A673 (cell line): ENCODE data around the gene TXNRD2. TPM values are rescaled to one million over a fixed set of nuclear protein-coding genes. Genes with fewer than 3 reads are reported as not detected.
A peak's percentile ranks its signal among the peaks of the same experiment; 100 is the strongest.

Source experiments
- BruUV-seq: library from RNA; stranded (reverse); fragments of 400-500 nt; replicated peaks from 2 replicates; lab custom pipeline; 2021; lab: Mats Ljungman, UMichigan
- CTCF ChIA-PET: fragments of 300-600 bp; sonication (Branson Sonifier 250); formaldehyde crosslinking; loops from one replicate; lab custom pipeline; 2022; ENCODE audit warnings: antibody characterized with exemption; lab: Charles Lee
- POLR2A ChIA-PET: fragments of 300-600 bp; sonication (Branson Sonifier 250); formaldehyde crosslinking; loops from one replicate; lab custom pipeline; 2022; ENCODE audit warnings: antibody characterized with exemption; ENCODE audit not compliant: low non-redundant PET; lab: Charles Lee
- DNase-seq: peaks from one replicate; pipeline ENCODE4 v3.0.0-alpha.2; 2015; ENCODE audit warnings: low spot score
- H3K27ac ChIP-seq: fragments of 200-600 bp; sonication (generic); 2 replicates; pipeline ENCODE4 v1.5.1; 2016; ENCODE audit warnings: mixed run types, low read depth, mild to moderate bottlenecking, mixed read lengths, antibody characterized with exemption, low read length; ENCODE audit not compliant: poor library complexity, severe bottlenecking
- H3K27me3 ChIP-seq: fragments of 200-600 bp; sonication (generic); replicated peaks from 2 replicates; pipeline ENCODE4 v1.6.1; 2017; ENCODE audit warnings: mixed run types, low read depth, mild to moderate bottlenecking, mixed read lengths, antibody characterized with exemption, low read length; ENCODE audit not compliant: insufficient read depth, poor library complexity
- H3K36me3 ChIP-seq: fragments of 200-600 bp; sonication (generic); 2 replicates; pipeline ENCODE4 v1.6.1; 2016; ENCODE audit warnings: mixed run types, mild to moderate bottlenecking, mixed read lengths, antibody characterized with exemption, low read length; ENCODE audit not compliant: insufficient read depth, poor library complexity, severe bottlenecking
- H3K4me1 ChIP-seq: fragments of 200-600 bp; sonication (generic); 2 replicates; pipeline ENCODE4 v1.6.1; 2017; ENCODE audit warnings: mixed run types, mild to moderate bottlenecking, mixed read lengths, antibody characterized with exemption, low read length; ENCODE audit not compliant: insufficient read depth, poor library complexity, severe bottlenecking
- H3K4me3 ChIP-seq: fragments of 200-600 bp; sonication (generic); 2 replicates; pipeline ENCODE4 v1.5.1; 2016; ENCODE audit warnings: low read depth, mixed run types, mild to moderate bottlenecking, mixed read lengths, low read length; ENCODE audit not compliant: poor library complexity, severe bottlenecking
- H3K9me3 ChIP-seq: fragments of 200-600 bp; sonication (generic); 2 replicates; pipeline ENCODE4 v1.6.1; 2016; ENCODE audit warnings: mixed run types, low read depth, mild to moderate bottlenecking, mixed read lengths, antibody characterized with exemption, low read length; ENCODE audit not compliant: poor library complexity, severe bottlenecking
- EZH2 ChIP-seq: fragments of 200-600 bp; sonication (generic); IDR thresholded peaks from 2 replicates; pipeline ENCODE4 v1.6.1; 2017; ENCODE audit warnings: borderline replicate concordance, low read depth, mild to moderate bottlenecking, mixed read lengths, antibody characterized with exemption, low read length; ENCODE audit not compliant: poor library complexity, severe bottlenecking
- intact Hi-C: fragments of 100-400 bp; cut with micrococcal nuclease; formaldehyde crosslinking; loops from one replicate; pipeline ENCODE4 v1.10.0; 2022; ENCODE audit not compliant: unreplicated experiment
- total RNA-seq: library from RNA; stranded (reverse); gene quantifications from 2 replicates; pipeline ENCODE4 v1.2.3, GENCODE V29; 2021
- TF ChIP-seq, protein P1 (sequence below): fragments of 300-800, 200-600 bp; sonication (generic); conservative IDR thresholded peaks from 2 replicates; pipeline ENCODE4 v1.5.1; 2017; ENCODE audit warnings: low read depth, mild to moderate bottlenecking, antibody characterized with exemption, low read length, moderate library complexity, mixed read lengths

Gene TXNRD2
- total RNA-seq, 1 experiment from 2014 or later, result 32.6 TPM

- no peaks in the 10 kb centered on the region for H3K36me3 ChIP-seq
- DNase-seq, result no peak
- H3K27ac ChIP-seq, result peak overlapping the region; percentile 82
- BruUV-seq, result no TSS peak
- TF ChIP-seq, protein P1, sequence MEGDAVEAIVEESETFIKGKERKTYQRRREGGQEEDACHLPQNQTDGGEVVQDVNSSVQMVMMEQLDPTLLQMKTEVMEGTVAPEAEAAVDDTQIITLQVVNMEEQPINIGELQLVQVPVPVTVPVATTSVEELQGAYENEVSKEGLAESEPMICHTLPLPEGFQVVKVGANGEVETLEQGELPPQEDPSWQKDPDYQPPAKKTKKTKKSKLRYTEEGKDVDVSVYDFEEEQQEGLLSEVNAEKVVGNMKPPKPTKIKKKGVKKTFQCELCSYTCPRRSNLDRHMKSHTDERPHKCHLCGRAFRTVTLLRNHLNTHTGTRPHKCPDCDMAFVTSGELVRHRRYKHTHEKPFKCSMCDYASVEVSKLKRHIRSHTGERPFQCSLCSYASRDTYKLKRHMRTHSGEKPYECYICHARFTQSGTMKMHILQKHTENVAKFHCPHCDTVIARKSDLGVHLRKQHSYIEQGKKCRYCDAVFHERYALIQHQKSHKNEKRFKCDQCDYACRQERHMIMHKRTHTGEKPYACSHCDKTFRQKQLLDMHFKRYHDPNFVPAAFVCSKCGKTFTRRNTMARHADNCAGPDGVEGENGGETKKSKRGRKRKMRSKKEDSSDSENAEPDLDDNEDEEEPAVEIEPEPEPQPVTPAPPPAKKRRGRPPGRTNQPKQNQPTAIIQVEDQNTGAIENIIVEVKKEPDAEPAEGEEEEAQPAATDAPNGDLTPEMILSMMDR, result no peak
- TF ChIP-seq EZH2, result no peak
- H3K4me3 ChIP-seq, result no peak overlapping the region
- H3K27me3 ChIP-seq, result no peaks in the 10 kb centered on the region
- peaks cover 65% of the 10 kb centered on the region for H3K4me1 ChIP-seq
- ChIA-PET CTCF (no interaction called here), POLR2A (no interaction called here)
- intact Hi-C loops, result no loop called here
- no peaks in the 10 kb centered on the region for H3K9me3 ChIP-seq
Observed at GRCh38 chr22:19889951-19890350, 51.7 kb downstream of the TXNRD2 start.

DNA sequence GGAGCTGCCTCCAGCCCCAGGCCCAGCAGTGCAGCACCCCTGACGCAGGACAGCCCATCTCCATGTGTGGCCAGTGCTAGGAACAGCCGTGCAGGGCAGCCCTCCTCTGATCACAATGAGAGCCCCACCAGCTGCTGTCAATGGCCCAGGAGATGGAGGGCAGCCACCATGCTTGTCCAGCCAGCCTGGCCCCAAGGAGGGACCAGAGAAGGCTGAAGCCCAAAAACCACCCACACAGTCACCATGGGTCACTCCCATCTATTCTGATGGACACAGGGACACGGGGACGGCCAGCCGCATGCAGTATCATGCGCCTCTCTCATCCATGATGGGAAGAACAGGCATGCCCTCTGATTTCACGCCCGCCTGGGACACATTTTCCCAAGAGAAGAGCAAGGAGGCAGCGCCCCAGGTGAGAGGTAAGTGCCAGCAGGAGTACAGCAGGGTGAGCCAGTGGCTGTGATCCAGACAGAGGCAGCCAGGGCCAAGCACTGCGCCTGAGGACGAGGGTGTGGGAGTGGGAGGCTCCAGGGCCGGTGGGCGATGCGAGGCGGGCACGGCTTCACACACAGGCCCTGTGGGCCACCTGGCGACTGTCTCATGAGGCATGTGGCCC lies 53.4 kb downstream of the TXNRD2 start:
- Histone ChIP-seq H3K4me3 (no peak overlapping the region), H3K9me3 (no peaks in the 10 kb centered on the region), H3K4me1 (peaks cover 63% of the 10 kb centered on the region), H3K27ac (peak overlapping the region; percentile 89), H3K36me3 (no peaks in the 10 kb centered on the region), H3K27me3 (no peaks in the 10 kb centered on the region)
- CTCF ChIA-PET, result interaction anchor here (0.6 kb wide), 1 partner anchor 37 kb away, joined by 5 read pairs; no protein-coding TSS in a partner anchor
- no peak for TF ChIP-seq EZH2
- TF ChIP-seq, protein P1, result no peak
- intact Hi-C loops, result no loop called here
- DNase-seq, result no peak
- no TSS peak for BruUV-seq
- POLR2A ChIA-PET, result no interaction called here

- Histone ChIP-seq H3K27ac (peak overlapping the region; percentile 89), H3K36me3 (no peaks in the 10 kb centered on the region), H3K4me1 (peaks cover 59% of the 10 kb centered on the region), H3K4me3 (no peak overlapping the region), H3K27me3 (no peaks in the 10 kb centered on the region), H3K9me3 (no peaks in the 10 kb centered on the region)
- BruUV-seq, result TSS peak; percentile 67
- CTCF ChIA-PET, result interaction anchor here (1.0 kb wide), 1 partner anchor 157 kb away, joined by 3 read pairs; no protein-coding TSS in a partner anchor
- intact Hi-C loops, result no loop called here
- no peak for DNase-seq
- POLR2A ChIA-PET, result no interaction called here
- TF ChIP-seq, protein P1, result no peak
- no peak for TF ChIP-seq EZH2
Observed at GRCh38 chr22:19887256-19887985, 54.2 kb downstream of the TXNRD2 start.
